ENCODE data around the gene CPVL. TPM values are rescaled to one million over a fixed set of nuclear protein-coding genes. Genes with fewer than 3 reads are reported as not detected.

CPVL gene
- total RNA-seq, 1 experiment from 2014 or later: 1.1 TPM

DNA sequence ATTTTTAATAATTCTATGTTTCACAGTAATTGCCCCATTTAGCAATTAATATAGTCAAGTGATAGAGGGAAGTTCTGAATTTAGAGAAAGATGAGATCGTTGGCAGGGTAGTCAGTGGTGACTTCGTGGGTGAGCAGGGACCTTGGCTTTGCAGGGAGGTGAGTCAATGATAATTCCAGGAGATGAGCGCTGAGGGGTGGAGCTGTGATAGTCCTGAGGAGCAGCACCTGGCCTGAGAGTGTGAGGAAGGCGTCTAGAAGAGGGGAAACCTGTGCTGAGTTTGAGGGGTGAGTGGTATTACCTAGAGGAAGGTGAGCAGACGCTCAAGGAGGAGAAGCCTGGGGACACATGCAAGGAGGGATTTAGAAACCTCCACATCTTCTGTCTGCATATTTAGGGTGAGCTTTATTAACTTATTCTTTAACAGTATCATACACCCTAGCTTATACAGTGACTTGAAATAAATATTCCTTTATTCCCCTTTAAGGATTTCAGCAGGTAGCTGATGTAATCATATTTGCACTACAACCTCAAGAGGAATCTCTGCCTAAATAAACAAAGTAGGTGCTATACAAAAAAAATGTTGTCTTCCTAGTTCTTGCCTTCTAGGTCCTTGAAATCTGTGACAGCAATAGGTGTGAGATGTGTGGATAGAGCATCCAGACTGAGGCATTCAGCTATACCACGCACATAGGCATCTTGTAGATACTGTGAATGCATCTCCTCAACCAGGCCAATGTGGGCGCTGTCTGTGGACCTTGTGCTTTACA lies 186.1 kb downstream of the CPVL start:
- no peak for DNase-seq (ENCODE audit: low read depth, low spot score)
- intact Hi-C loops (cut with micrococcal nuclease; ENCODE audit: unreplicated experiment) (no loop called here), in situ Hi-C loops (cut with HindIII; ENCODE audit: low pct_unique_long_range_greater_than_20kb, low sequenced_read_pairs) (no loop called here)
- CTCF ChIA-PET: interaction anchor here (1.5 kb wide), 1 partner anchor 33 kb away, joined by 4 read pairs; no protein-coding TSS in a partner anchor
- H3K27ac ChIP-seq (ENCODE audit: low read length): no peak overlapping the region
- H3K27me3 ChIP-seq (ENCODE audit: control insufficient read depth, insufficient read depth, low read length): peaks cover 10% of the 10 kb centered on the region
- H3K4me3 ChIP-seq (ENCODE audit: low read depth in 2 of 2, low read length in 2 of 2): no peak overlapping the region
- ATAC-seq: no peak
- no peaks in the 10 kb centered on the region; the same call in 1 of the 2 replicates for H3K36me3 ChIP-seq (ENCODE audit: control insufficient read depth, insufficient read depth, low read length)
- H3K4me1 ChIP-seq (ENCODE audit: control insufficient read depth, insufficient read depth, low read length): no peaks in the 10 kb centered on the region; the same call in 1 of the 2 replicates
- TF ChIP-seq POLR2AphosphoS5 (IDR thresholded peaks at IDR 0.05; ENCODE audit: low read depth, low read length) (no peak), TCF7L2 (IDR thresholded peaks at IDR 0.05; ENCODE audit: low read depth, low read length) (no peak)
- POLR2A ChIA-PET: no interaction called here
- H3K9me3 ChIP-seq (ENCODE audit: control insufficient read depth, insufficient read depth, low read depth, low read length): no peaks in the 10 kb centered on the region
- no TSS peak for BruUV-seq (replicated peaks)

DNA sequence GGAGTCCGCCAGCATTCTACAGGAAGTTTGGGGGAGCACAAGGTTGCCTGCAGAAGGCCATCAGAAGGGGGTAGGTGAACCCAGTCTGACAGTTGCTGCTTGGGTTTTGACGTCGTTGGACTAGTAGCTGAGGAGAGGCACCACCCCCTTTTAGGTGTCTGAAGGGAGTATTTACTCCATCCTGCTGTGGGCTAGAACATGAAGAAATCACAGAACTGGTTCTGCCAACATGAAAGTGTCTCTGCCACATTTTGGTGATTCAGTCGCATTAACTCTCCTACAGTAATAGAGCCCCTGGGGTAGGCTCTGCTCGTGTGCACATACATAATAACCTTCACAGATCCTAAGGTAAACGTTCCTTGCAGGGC lies 187.4 kb downstream of the CPVL start:
- intact Hi-C loops (cut with micrococcal nuclease; ENCODE audit: unreplicated experiment) (no loop called here), in situ Hi-C loops (cut with HindIII; ENCODE audit: low pct_unique_long_range_greater_than_20kb, low sequenced_read_pairs) (no loop called here)
- no peaks in the 10 kb centered on the region for H3K9me3 ChIP-seq (ENCODE audit: control insufficient read depth, insufficient read depth, low read depth, low read length)
- BruUV-seq (replicated peaks): no TSS peak
- H3K27ac ChIP-seq (ENCODE audit: low read length): no peak overlapping the region
- TF ChIP-seq, protein P1, sequence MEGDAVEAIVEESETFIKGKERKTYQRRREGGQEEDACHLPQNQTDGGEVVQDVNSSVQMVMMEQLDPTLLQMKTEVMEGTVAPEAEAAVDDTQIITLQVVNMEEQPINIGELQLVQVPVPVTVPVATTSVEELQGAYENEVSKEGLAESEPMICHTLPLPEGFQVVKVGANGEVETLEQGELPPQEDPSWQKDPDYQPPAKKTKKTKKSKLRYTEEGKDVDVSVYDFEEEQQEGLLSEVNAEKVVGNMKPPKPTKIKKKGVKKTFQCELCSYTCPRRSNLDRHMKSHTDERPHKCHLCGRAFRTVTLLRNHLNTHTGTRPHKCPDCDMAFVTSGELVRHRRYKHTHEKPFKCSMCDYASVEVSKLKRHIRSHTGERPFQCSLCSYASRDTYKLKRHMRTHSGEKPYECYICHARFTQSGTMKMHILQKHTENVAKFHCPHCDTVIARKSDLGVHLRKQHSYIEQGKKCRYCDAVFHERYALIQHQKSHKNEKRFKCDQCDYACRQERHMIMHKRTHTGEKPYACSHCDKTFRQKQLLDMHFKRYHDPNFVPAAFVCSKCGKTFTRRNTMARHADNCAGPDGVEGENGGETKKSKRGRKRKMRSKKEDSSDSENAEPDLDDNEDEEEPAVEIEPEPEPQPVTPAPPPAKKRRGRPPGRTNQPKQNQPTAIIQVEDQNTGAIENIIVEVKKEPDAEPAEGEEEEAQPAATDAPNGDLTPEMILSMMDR (IDR thresholded peaks at IDR 0.05): no peak
- TF ChIP-seq POLR2AphosphoS5 (IDR thresholded peaks at IDR 0.05; ENCODE audit: low read depth, low read length): no peak
- TF ChIP-seq TCF7L2 (IDR thresholded peaks at IDR 0.05; ENCODE audit: low read depth, low read length): no peak
- TF ChIP-seq, protein P2, sequence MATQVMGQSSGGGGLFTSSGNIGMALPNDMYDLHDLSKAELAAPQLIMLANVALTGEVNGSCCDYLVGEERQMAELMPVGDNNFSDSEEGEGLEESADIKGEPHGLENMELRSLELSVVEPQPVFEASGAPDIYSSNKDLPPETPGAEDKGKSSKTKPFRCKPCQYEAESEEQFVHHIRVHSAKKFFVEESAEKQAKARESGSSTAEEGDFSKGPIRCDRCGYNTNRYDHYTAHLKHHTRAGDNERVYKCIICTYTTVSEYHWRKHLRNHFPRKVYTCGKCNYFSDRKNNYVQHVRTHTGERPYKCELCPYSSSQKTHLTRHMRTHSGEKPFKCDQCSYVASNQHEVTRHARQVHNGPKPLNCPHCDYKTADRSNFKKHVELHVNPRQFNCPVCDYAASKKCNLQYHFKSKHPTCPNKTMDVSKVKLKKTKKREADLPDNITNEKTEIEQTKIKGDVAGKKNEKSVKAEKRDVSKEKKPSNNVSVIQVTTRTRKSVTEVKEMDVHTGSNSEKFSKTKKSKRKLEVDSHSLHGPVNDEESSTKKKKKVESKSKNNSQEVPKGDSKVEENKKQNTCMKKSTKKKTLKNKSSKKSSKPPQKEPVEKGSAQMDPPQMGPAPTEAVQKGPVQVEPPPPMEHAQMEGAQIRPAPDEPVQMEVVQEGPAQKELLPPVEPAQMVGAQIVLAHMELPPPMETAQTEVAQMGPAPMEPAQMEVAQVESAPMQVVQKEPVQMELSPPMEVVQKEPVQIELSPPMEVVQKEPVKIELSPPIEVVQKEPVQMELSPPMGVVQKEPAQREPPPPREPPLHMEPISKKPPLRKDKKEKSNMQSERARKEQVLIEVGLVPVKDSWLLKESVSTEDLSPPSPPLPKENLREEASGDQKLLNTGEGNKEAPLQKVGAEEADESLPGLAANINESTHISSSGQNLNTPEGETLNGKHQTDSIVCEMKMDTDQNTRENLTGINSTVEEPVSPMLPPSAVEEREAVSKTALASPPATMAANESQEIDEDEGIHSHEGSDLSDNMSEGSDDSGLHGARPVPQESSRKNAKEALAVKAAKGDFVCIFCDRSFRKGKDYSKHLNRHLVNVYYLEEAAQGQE (IDR thresholded peaks at IDR 0.05; ENCODE audit: insufficient read depth in 1 of 2, low read depth in 2 of 2, low read length in 1 of 2): no peak
- no peak for TF ChIP-seq SIN3A (IDR thresholded peaks at IDR 0.05; ENCODE audit: borderline replicate concordance, insufficient read depth, low read depth, low read length)
- H3K4me1 ChIP-seq (ENCODE audit: control insufficient read depth, insufficient read depth, low read length): no peaks in the 10 kb centered on the region; the same call in 1 of the 2 replicates
- ATAC-seq: no peak
- H3K36me3 ChIP-seq (ENCODE audit: control insufficient read depth, insufficient read depth, low read length): no peaks in the 10 kb centered on the region; the same call in 1 of the 2 replicates
- POLR2A ChIA-PET: no interaction called here
- no peak for DNase-seq (ENCODE audit: low read depth, low spot score)
- no peak overlapping the region for H3K4me3 ChIP-seq (ENCODE audit: low read depth in 2 of 2, low read length in 2 of 2)
- CTCF ChIA-PET: interaction anchor here (1.5 kb wide), 1 partner anchor 32 kb away, joined by 4 read pairs; no protein-coding TSS in a partner anchor
- peaks cover 22% of the 10 kb centered on the region for H3K27me3 ChIP-seq (ENCODE audit: control insufficient read depth, insufficient read depth, low read length)

Measured in Panc1 (cell line).